RWPE2 (cell line): ENCODE results near the gene IFITM10.

Experiments
- ATAC-seq: fragments of 200-7000 bp; cut with Tn5 transposase; 3 replicates; pipeline ENCODE4 v1.9.1; 2021; ENCODE audit warnings: low read depth
- DNase-seq: peaks from one replicate; pipeline ENCODE4 v3.0.0-alpha.2; 2020; ENCODE audit warnings: low spot score
- H3K27ac ChIP-seq: fragments of 450-650 bp; 2 replicates; pipeline ENCODE4 v1.5.1; 2017; ENCODE audit warnings: mild to moderate bottlenecking; ENCODE audit not compliant: poor library complexity, severe bottlenecking
- H3K27me3 ChIP-seq: fragments of 250-450 bp; sonication (Bioruptor Pico); 2 replicates; pipeline ENCODE4 v1.5.1; 2021; ENCODE audit warnings: mild to moderate bottlenecking, moderate library complexity; ENCODE audit not compliant: insufficient read depth, poor library complexity, severe bottlenecking
- H3K36me3 ChIP-seq: fragments of 250-450 bp; sonication (Bioruptor Pico); 2 replicates; pipeline ENCODE4 v1.5.1; 2020; ENCODE audit warnings: low read depth, mild to moderate bottlenecking, moderate library complexity
- H3K4me1 ChIP-seq: fragments of 250-450 bp; sonication (Bioruptor Pico); 2 replicates; pipeline ENCODE4 v1.5.1; 2021; ENCODE audit warnings: mild to moderate bottlenecking, moderate library complexity; ENCODE audit not compliant: insufficient read depth, poor library complexity, severe bottlenecking
- H3K4me3 ChIP-seq: fragments of 250-450 bp; sonication (Bioruptor Pico); 2 replicates; pipeline ENCODE4 v1.5.1; 2021; ENCODE audit warnings: mild to moderate bottlenecking, moderate library complexity; ENCODE audit not compliant: severe bottlenecking
- H3K9me3 ChIP-seq: fragments of 250-450 bp; sonication (Bioruptor Pico); 2 replicates; pipeline ENCODE4 v1.5.1; 2021; ENCODE audit warnings: mild to moderate bottlenecking, moderate library complexity; ENCODE audit not compliant: severe bottlenecking
- TF ChIP-seq, protein P1 (sequence below): fragments of 450-650 bp; IDR thresholded peaks from one replicate; pipeline ENCODE4 v1.5.1; 2017; ENCODE audit warnings: mild to moderate bottlenecking, moderate library complexity; ENCODE audit not compliant: poor library complexity, severe bottlenecking

The IFITM10 gene

GRCh38 chr11:1750840-1751530, 590 bp upstream of the IFITM10 start:
- TF ChIP-seq, protein P1, sequence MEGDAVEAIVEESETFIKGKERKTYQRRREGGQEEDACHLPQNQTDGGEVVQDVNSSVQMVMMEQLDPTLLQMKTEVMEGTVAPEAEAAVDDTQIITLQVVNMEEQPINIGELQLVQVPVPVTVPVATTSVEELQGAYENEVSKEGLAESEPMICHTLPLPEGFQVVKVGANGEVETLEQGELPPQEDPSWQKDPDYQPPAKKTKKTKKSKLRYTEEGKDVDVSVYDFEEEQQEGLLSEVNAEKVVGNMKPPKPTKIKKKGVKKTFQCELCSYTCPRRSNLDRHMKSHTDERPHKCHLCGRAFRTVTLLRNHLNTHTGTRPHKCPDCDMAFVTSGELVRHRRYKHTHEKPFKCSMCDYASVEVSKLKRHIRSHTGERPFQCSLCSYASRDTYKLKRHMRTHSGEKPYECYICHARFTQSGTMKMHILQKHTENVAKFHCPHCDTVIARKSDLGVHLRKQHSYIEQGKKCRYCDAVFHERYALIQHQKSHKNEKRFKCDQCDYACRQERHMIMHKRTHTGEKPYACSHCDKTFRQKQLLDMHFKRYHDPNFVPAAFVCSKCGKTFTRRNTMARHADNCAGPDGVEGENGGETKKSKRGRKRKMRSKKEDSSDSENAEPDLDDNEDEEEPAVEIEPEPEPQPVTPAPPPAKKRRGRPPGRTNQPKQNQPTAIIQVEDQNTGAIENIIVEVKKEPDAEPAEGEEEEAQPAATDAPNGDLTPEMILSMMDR = no peak
- peaks cover 5% of the 10 kb centered on the region for H3K36me3 ChIP-seq
- ATAC-seq (no peak), DNase-seq (peak; percentile 51)
- H3K9me3 ChIP-seq = no peaks in the 10 kb centered on the region
- H3K4me1 ChIP-seq = peaks cover 6% of the 10 kb centered on the region
- peak overlapping the region; percentile 5 for H3K27ac ChIP-seq
- H3K4me3 ChIP-seq = no peak overlapping the region
- peaks cover 12% of the 10 kb centered on the region for H3K27me3 ChIP-seq

DNA sequence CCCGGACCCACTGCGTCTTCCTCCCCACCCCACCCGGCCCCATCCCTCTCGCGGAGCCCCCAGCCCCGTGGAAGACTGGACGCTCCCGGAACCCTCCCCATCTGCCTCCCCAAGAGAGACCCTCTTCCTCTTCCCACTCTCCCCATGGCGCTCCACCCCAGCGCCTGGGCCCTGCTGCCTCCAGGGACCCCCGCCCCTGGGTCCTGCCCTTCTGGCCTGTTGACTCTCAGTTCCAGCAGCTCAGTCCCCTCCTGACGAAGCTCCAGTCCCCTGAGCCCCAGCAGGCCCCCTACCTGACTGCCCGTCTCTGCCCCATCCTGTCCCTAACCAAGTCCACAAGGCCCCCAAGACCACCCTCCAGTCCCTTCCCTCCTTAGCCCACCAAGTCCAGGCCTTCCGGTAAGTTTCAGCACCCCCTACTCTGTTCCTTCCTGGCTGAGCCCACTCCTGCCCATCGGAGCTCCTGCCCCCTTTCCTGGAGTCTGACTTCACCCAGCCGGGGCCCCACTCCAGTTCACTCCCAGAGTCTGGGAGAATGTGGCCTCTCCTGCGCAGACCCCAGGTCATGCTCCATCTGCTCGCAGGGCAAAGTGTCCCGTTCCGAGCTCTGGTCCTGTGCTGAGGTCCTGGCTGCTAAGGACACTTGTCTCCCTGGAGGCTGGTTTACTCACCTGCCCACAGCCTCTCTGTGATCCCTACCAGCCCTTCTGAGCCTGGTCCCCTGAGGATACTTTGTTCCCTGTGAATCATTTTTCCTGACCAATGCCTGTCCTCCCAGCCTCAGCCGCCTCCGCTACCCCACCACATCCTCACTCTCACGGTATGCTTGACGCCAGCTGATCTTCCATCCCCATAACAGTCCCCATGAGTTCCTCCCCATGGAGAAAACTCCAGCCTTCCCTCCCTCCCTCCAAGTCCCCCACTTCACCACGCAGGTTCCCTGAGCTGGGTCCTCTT, 722 bp downstream of the IFITM10 start:
- TF ChIP-seq, protein P1 = no peak
- peak overlapping the region; percentile 33 for H3K4me3 ChIP-seq
- no peaks in the 10 kb centered on the region for H3K9me3 ChIP-seq
- H3K36me3 ChIP-seq = no peaks in the 10 kb centered on the region
- peaks cover 6% of the 10 kb centered on the region for H3K4me1 ChIP-seq
- peaks cover 12% of the 10 kb centered on the region for H3K27me3 ChIP-seq
- peak; percentile 50 for DNase-seq
- peak; percentile 57 for ATAC-seq
- peak overlapping the region; percentile 5 for H3K27ac ChIP-seq

DNA sequence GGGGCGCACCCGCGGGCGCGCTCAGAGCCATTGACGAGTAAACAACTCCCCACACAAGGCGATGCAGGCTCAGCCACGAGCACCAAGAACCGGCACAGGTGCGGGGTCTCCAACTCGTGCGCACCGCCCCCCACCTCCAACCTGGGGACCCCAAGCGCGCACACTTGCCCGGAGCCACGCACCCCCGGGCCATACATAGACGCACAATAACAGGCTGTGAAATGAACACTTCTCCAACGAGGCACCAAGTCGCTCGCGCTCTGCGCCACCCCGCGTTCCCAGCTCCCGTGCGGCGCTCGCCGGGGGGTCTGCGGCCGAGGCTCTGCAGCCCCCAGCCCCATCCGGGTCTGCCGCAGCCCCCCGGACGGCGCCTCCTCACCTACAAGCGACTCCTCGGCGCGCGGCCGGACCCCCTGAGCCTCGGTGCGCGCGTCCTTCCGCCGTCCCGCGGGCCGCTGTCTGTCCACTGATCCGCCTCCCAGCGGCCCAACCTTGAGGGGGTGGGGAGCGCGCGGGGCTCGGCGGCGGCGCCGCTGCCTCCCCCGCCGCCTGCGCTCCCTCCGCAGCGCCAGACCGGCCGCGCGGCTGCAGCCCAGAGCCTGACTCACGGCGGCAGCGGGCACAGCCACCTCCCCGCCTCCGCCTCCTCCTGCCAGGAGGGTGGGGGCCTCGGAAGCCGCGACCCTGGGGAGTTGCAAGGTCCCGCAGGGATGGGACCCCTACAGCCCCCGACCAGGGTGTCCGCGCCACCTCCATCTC, 1.6 kb downstream of the IFITM10 start:
- Histone ChIP-seq H3K4me1 (peaks cover 6% of the 10 kb centered on the region), H3K4me3 (peak overlapping the region; percentile 33), H3K9me3 (no peaks in the 10 kb centered on the region), H3K27ac (no peak overlapping the region), H3K36me3 (no peaks in the 10 kb centered on the region), H3K27me3 (peaks cover 12% of the 10 kb centered on the region)
- DNase-seq = peak; percentile 54
- TF ChIP-seq, protein P1 = no peak
- peak; percentile 38 for ATAC-seq

DNA sequence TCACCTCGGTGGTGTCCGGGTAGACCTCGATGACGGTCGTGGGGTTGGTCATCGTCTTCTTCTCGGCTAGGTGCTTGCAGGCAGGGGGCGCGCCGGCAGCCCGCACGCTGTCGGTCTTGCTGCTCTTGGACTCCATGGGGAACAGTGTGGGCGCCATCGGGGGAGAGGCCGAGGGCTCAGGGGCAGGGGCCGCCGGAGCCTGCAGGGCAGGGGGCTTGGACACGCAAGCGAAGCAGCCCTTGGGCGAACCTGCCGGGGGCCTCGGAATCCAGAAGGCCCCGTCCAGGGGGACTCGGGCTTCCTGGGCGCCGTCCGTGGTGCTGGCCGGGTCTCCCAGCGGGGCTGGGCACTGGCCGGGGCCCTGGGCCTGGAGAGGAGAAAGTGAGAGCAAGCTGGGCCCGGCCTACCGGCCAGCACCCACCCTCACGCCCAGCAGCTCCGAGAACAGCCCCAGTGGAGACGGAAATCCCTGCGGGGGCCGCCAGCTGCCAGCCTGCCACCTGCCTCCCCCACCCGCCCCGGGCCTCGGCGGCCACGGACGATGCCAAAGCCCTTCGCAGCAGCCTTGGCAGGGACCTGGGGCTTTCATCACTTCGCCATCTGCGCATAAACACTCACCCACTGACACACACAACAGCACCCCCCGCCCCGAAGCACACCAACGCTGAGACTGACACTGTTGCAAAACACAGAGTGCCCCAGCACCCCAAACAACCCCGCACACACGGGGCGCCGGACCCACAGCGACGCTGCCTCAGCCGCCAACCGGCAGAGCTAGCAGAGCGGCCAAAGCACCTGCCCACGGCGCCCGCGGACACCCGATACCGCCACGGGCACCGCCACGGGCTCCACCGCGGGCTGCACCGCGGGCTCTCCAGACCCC, 2.4 kb downstream of the IFITM10 start:
- no peaks in the 10 kb centered on the region for H3K36me3 ChIP-seq
- TF ChIP-seq, protein P1 = no peak
- H3K27ac ChIP-seq = no peak overlapping the region
- DNase-seq (peak; percentile 52), ATAC-seq (no peak)
- H3K9me3 ChIP-seq = no peaks in the 10 kb centered on the region
- peak overlapping the region; percentile 33 for H3K4me3 ChIP-seq
- peaks cover 12% of the 10 kb centered on the region for H3K27me3 ChIP-seq
- H3K4me1 ChIP-seq = peaks cover 6% of the 10 kb centered on the region
